ENCODE data around the gene SMARCC2.

The SMARCC2 gene

GRCh38 chr12:56122637-56123036 is 66.6 kb downstream of the SMARCC2 start:
- H3K27ac ChIP-seq (ENCODE audit: low read length), result no peak overlapping the region
- no peak overlapping the region for H3K4me2 ChIP-seq (ENCODE audit: low read length)
- H2AFZ ChIP-seq (ENCODE audit: low read depth, low read length), result no peak overlapping the region
- peaks cover 37% of the 10 kb centered on the region for H3K4me1 ChIP-seq (ENCODE audit: low read length)
- peaks cover 9% of the 10 kb centered on the region for H3K79me2 ChIP-seq (ENCODE audit: low read length)
- no peak overlapping the region for H3K4me3 ChIP-seq (ENCODE audit: low read length)
- no peak for TF ChIP-seq CTCF (IDR thresholded peaks at IDR 0.05; ENCODE audit: low read depth, low read length)
- TF ChIP-seq EZH2phosphoT487 (IDR thresholded peaks at IDR 0.05; ENCODE audit: low read depth), result no peak
- no peaks in the 10 kb centered on the region for H3K9me3 ChIP-seq (ENCODE audit: insufficient read depth, low read length)
- no peak overlapping the region for H3K9ac ChIP-seq (ENCODE audit: low read length)
- H4K20me1 ChIP-seq (ENCODE audit: insufficient read depth, low read length), result no peaks in the 10 kb centered on the region
- H3K36me3 ChIP-seq (replicated peaks; ENCODE audit: low read depth, low read length), result peaks cover 6% of the 10 kb centered on the region
- H3K27me3 ChIP-seq (ENCODE audit: low read depth, low read length), result no peaks in the 10 kb centered on the region

GRCh38 chr12:56121204-56121870 is 67.9 kb downstream of the SMARCC2 start:
- Histone ChIP-seq H3K4me1 (ENCODE audit: low read length) (peaks cover 24% of the 10 kb centered on the region), H3K4me2 (ENCODE audit: low read length) (no peak overlapping the region), H3K9me3 (ENCODE audit: insufficient read depth, low read length) (no peaks in the 10 kb centered on the region), H3K27me3 (ENCODE audit: low read depth, low read length) (no peaks in the 10 kb centered on the region), H3K36me3 (replicated peaks; ENCODE audit: low read depth, low read length) (peaks cover 14% of the 10 kb centered on the region), H3K27ac (ENCODE audit: low read length) (no peak overlapping the region), H3K4me3 (ENCODE audit: low read length) (no peak overlapping the region), H3K9ac (ENCODE audit: low read length) (no peak overlapping the region), H4K20me1 (ENCODE audit: insufficient read depth, low read length) (no peaks in the 10 kb centered on the region), H3K79me2 (ENCODE audit: low read length) (peaks cover 21% of the 10 kb centered on the region), H2AFZ (ENCODE audit: low read depth, low read length) (no peak overlapping the region)
- no peak for TF ChIP-seq EZH2phosphoT487 (IDR thresholded peaks at IDR 0.05; ENCODE audit: low read depth)

- no peak overlapping the region for H3K4me2 ChIP-seq (ENCODE audit: low read length)
- H3K27ac ChIP-seq (ENCODE audit: low read length), result no peak overlapping the region
- H3K4me1 ChIP-seq (ENCODE audit: low read length), result peaks cover 17% of the 10 kb centered on the region
- H3K9me3 ChIP-seq (ENCODE audit: insufficient read depth, low read length), result no peaks in the 10 kb centered on the region
- H3K79me2 ChIP-seq (ENCODE audit: low read length), result peaks cover 21% of the 10 kb centered on the region
- H4K20me1 ChIP-seq (ENCODE audit: insufficient read depth, low read length), result no peaks in the 10 kb centered on the region
- H3K27me3 ChIP-seq (ENCODE audit: low read depth, low read length), result no peaks in the 10 kb centered on the region
- no peak for TF ChIP-seq EZH2phosphoT487 (IDR thresholded peaks at IDR 0.05; ENCODE audit: low read depth)
- TF ChIP-seq CTCF (IDR thresholded peaks at IDR 0.05; ENCODE audit: low read depth, low read length), result no peak
- no peak overlapping the region for H3K9ac ChIP-seq (ENCODE audit: low read length)
- peaks cover 14% of the 10 kb centered on the region for H3K36me3 ChIP-seq (replicated peaks; ENCODE audit: low read depth, low read length)
- no peak overlapping the region for H3K4me3 ChIP-seq (ENCODE audit: low read length)
- H2AFZ ChIP-seq (ENCODE audit: low read depth, low read length), result no peak overlapping the region
Observed at GRCh38 chr12:56120158-56120846, 69.0 kb downstream of the SMARCC2 start.

GRCh38 chr12:56119361-56119796 is 69.9 kb downstream of the SMARCC2 start:
- H3K4me1 ChIP-seq (ENCODE audit: low read length), result peaks cover 18% of the 10 kb centered on the region
- no peaks in the 10 kb centered on the region for H4K20me1 ChIP-seq (ENCODE audit: insufficient read depth, low read length)
- peak overlapping the region; percentile 89 for H3K4me3 ChIP-seq (ENCODE audit: low read length)
- H3K4me2 ChIP-seq (ENCODE audit: low read length), result peak overlapping the region; percentile 72
- H3K79me2 ChIP-seq (ENCODE audit: low read length), result peaks cover 21% of the 10 kb centered on the region
- peak; percentile 72 for TF ChIP-seq CTCF (IDR thresholded peaks at IDR 0.05; ENCODE audit: low read depth, low read length)
- TF ChIP-seq EZH2phosphoT487 (IDR thresholded peaks at IDR 0.05; ENCODE audit: low read depth), result no peak
- peaks cover 14% of the 10 kb centered on the region for H3K36me3 ChIP-seq (replicated peaks; ENCODE audit: low read depth, low read length)
- no peak overlapping the region for H2AFZ ChIP-seq (ENCODE audit: low read depth, low read length)
- H3K9ac ChIP-seq (ENCODE audit: low read length), result peak overlapping the region; percentile 76
- H3K27me3 ChIP-seq (ENCODE audit: low read depth, low read length), result no peaks in the 10 kb centered on the region
- H3K9me3 ChIP-seq (ENCODE audit: insufficient read depth, low read length), result no peaks in the 10 kb centered on the region
- H3K27ac ChIP-seq (ENCODE audit: low read length), result peak overlapping the region; percentile 69
